Measurements from ENCODE around the gene SPAG4.

Gene SPAG4

DNA sequence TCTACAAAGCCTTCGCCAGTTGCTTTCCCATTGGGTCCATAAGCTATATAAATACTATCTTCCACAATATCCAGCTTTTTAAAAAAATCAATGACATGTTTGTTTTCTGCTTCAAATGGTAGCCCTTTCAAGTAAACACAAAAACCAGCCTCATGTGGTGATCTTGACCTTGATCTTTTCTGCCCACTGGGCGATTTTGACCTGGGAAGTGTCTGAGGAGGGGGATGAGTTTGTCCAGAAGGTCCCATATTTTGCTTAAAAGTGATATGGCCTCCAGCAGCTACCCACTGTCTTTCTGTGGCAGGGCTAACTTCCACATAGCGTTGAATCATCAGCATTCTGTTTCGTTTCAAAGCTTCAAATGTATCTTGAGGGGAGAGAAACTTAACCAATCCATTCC, 38.3 kb downstream of the SPAG4 start:
- TF ChIP-seq, protein P1, sequence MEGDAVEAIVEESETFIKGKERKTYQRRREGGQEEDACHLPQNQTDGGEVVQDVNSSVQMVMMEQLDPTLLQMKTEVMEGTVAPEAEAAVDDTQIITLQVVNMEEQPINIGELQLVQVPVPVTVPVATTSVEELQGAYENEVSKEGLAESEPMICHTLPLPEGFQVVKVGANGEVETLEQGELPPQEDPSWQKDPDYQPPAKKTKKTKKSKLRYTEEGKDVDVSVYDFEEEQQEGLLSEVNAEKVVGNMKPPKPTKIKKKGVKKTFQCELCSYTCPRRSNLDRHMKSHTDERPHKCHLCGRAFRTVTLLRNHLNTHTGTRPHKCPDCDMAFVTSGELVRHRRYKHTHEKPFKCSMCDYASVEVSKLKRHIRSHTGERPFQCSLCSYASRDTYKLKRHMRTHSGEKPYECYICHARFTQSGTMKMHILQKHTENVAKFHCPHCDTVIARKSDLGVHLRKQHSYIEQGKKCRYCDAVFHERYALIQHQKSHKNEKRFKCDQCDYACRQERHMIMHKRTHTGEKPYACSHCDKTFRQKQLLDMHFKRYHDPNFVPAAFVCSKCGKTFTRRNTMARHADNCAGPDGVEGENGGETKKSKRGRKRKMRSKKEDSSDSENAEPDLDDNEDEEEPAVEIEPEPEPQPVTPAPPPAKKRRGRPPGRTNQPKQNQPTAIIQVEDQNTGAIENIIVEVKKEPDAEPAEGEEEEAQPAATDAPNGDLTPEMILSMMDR (conservative IDR thresholded peaks at IDR 0.05; ENCODE audit: low read length): no peak
- no peak overlapping the region for H3K4me3 ChIP-seq (ENCODE audit: low read length)

DNA sequence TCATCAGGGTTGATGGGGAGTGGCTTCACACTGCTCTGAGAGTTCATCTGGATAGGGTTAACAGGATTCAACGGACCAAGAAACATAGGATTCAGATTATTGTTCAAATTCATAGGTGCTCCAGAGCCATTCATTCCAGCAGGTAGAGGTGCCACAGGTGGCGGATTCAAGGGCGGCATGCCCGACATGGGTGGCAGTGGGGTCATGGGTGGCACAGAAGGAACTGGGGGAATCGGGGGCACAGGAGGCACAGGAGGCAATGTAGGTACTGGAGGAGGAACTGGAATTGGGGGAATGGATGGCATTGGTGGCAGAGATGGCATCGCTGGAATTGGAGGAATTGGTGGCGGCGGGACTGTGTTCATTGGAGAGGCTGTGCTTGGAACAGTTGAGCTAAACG, 38.8 kb downstream of the SPAG4 start:
- TF ChIP-seq, protein P1 (conservative IDR thresholded peaks at IDR 0.05; ENCODE audit: low read length): no peak
- DNase-seq (ENCODE audit: low read depth): no peak
- H3K4me3 ChIP-seq (ENCODE audit: low read length): no peak overlapping the region

More for the DNA sequence above, 38.3 kb downstream of the SPAG4 start:
- DNase-seq (ENCODE audit: low read depth): no peak

DNA sequence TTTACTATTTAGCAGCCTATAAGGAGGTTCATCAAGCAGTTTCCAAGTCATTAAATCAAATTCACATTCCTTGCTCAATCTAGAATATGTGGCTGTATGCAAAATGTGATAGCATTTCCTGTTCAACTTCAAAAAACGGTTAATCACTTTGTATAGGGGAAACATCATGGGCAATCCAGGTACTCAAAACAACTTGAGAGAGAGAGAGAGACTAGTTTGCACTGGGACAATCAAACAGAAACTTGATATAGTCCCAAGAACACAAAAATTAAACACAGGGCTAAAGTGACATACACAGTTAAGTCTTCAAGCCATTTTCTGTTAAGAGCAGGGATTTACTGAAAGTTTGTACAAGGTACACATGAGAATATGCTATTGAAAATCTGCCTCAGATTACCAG, 41.6 kb downstream of the SPAG4 start:
- DNase-seq (ENCODE audit: low read depth): no peak
- TF ChIP-seq, protein P1 (conservative IDR thresholded peaks at IDR 0.05; ENCODE audit: low read length): no peak
- H3K4me3 ChIP-seq (ENCODE audit: low read length): no peak overlapping the region

DNA sequence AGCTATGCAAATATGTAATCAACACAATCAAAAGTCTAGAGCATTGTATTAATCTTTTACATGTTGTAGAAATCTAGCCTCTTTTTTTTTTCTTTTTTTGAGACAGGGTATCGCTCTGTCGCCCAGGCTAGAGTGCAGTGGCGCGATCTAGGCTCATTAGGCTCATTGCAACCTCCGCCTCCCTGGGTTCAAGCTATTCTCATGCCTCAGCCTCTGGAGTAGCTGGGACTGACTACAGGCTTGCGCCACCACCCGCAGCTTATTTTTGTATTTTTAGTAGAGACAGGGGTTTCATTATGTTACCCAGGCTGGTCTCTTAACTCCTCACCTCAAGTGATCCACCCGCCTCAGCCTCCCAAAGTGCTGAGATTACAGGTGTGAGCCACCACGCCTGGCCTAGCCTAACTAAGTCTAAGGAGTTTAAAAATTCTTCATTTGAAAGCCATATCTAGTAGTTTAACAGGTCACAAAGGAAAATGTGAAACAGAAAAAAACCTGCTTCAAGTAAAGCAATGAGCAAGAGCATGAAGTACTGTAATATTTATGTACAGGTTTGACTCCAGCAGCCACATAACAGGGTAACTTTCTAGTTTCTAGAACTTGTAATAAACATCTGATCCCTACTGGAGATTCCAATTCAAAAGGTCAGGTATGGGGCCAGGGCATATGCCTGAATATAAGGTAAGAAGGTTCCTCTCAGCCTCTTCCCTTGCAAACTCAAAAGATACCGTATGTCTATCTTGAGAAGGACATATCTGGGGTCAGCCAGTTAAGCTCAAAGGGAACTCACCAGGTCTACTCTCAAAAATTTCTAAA, 44.7 kb downstream of the SPAG4 start:
- H3K4me3 ChIP-seq (ENCODE audit: low read length): no peak overlapping the region
- TF ChIP-seq, protein P1 (conservative IDR thresholded peaks at IDR 0.05; ENCODE audit: low read length): no peak
- no peak for DNase-seq (ENCODE audit: low read depth)

DNA sequence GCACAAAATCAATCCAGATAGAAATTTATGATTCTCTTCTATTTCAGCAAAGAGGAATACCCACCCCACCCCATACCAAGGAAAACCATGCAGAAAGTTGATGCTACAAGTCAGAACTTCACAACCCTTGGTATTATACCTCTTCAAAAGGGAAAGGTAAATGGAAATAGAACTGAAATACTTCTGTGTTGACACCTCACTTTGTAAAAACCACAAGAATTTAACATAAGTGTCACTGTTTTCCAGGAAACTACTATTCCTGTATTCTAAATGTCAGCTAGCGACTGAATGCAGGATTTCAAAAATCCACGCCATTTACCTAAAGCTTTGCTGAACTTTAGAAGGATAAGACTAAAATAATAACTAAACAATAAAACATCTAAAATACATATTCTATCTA, 45.4 kb downstream of the SPAG4 start:
- no peak overlapping the region for H3K4me3 ChIP-seq (ENCODE audit: low read length)
- DNase-seq (ENCODE audit: low read depth): peak; percentile 4
- TF ChIP-seq, protein P1 (conservative IDR thresholded peaks at IDR 0.05; ENCODE audit: low read length): no peak

DNA sequence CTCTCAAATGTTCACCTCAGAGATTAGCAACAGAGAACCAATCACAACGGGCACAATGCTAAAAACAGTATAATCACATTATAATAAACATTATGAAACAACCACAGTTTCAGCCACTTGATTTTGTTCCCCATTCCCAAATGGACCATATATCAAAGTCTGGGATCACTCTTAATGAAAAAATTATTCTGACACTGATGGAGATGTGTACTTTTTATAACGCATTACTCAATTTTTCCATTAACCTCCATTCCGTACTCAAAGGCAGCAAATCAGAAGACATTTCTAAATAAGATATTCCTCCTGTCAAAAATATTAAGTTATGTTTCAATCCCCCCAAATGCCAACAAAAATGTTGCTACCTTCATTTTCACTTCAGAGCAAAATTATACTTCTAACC, 46.3 kb downstream of the SPAG4 start:
- H3K4me3 ChIP-seq (ENCODE audit: low read length): peak overlapping the region; percentile 13
- TF ChIP-seq, protein P1 (conservative IDR thresholded peaks at IDR 0.05; ENCODE audit: low read length): no peak
- DNase-seq (ENCODE audit: low read depth): no peak

DNA sequence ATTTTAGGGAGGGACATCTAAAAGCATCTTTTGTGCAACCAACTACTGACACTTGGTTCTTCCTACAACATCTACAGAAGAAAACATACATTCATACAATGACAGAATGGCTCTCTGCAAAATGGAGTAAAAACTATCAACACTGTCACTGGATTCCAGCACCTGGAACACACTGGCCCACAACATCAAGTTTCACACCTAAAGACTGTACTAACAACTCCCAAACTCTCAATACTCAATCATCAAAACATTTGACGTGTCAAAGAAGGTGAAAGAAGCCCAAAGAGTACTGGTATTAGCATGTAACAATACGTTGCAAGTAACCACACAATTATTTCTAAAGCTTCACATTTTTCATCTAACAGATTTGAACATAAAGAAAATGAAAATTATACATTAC, 46.9 kb downstream of the SPAG4 start:
- DNase-seq (ENCODE audit: low read depth): no peak

More for the DNA sequence above, 46.9 kb downstream of the SPAG4 start:
- TF ChIP-seq, protein P1 (conservative IDR thresholded peaks at IDR 0.05; ENCODE audit: low read length): no peak
- H3K4me3 ChIP-seq (ENCODE audit: low read length): peak overlapping the region; percentile 97
